Measurements from ENCODE around the gene DPP6. TPM values are rescaled to one million over a fixed set of nuclear protein-coding genes. Genes with fewer than 3 reads are reported as not detected.

Gene DPP6
- total RNA-seq, 4 donors from 2014 or later: 1.8 to 33.7 (median 6.4) TPM

- TF ChIP-seq CTCF (IDR thresholded peaks at IDR 0.05) (no peak), EP300 (IDR thresholded peaks at IDR 0.05; ENCODE audit: low read depth) (no peak), POLR2A (IDR thresholded peaks at IDR 0.05) (no peak), POLR2AphosphoS5 (IDR thresholded peaks at IDR 0.05) (no peak)
- Histone ChIP-seq H3K27ac (no peak overlapping the region), H3K4me1 (peaks cover 0 to 14% (median 3%) of the 10 kb centered on the region in 4 donors), H3K9me3 (no peaks in the 10 kb centered on the region), H3K36me3 (no peaks in the 10 kb centered on the region), H3K4me3 (no peak overlapping the region), H3K27me3 (no peaks in the 10 kb centered on the region)
- intact Hi-C loops (cut with DNase I; ENCODE audit: low total_unique reads) (no loop called here), in situ Hi-C loops (cut with MboI; ENCODE audit: low pct_ligation_motif_present in 1 of 4, low pct_unique_long_range_greater_than_20kb in 1 of 4, low sequenced_read_pairs in 3 of 4) (loop anchor here in 1 of 4 donors (25.0 kb wide), 1 partner anchor 114 kb away; no protein-coding TSS in a partner anchor)
- no peak for DNase-seq
- WGBS, 2 donors (ENCODE audit: low coverage in 1 of 2): 61 to 64% methylated on average over 2 of the region's 2 CpGs
Measured at GRCh38 chr7:154848464-154848863, 796.3 kb downstream of the DPP6 start.

- no peak overlapping the region for H3K4me3 ChIP-seq
- WGBS, 2 donors (ENCODE audit: low coverage in 1 of 2): 78 to 87% methylated on average over 1 to 4 of the region's 4 CpGs
- H3K27me3 ChIP-seq: no peaks in the 10 kb centered on the region
- in situ Hi-C loops (cut with MboI; ENCODE audit: low pct_ligation_motif_present in 1 of 4, low pct_unique_long_range_greater_than_20kb in 1 of 4, low sequenced_read_pairs in 3 of 4) (no loop called here), intact Hi-C loops (cut with DNase I; ENCODE audit: low total_unique reads) (no loop called here)
- no peak for DNase-seq
- peaks cover 0 to 20% (median 10%) of the 10 kb centered on the region in 4 donors for H3K4me1 ChIP-seq
- no peaks in the 10 kb centered on the region for H3K36me3 ChIP-seq
- no peak overlapping the region for H3K27ac ChIP-seq
- no peaks in the 10 kb centered on the region for H3K9me3 ChIP-seq
- TF ChIP-seq CTCF (IDR thresholded peaks at IDR 0.05) (no peak), POLR2AphosphoS5 (IDR thresholded peaks at IDR 0.05) (no peak), POLR2A (IDR thresholded peaks at IDR 0.05) (no peak), EP300 (IDR thresholded peaks at IDR 0.05; ENCODE audit: low read depth) (no peak)
Measured at GRCh38 chr7:154852205-154852604, 800.0 kb downstream of the DPP6 start.

GRCh38 chr7:154853063-154853726 is 801.0 kb downstream of the DPP6 start:
- H3K27me3 ChIP-seq: no peaks in the 10 kb centered on the region
- peak; percentile 75 for DNase-seq
- peak overlapping the region; percentile 56 to 61 (median 58) for H3K27ac ChIP-seq
- WGBS, 2 donors (ENCODE audit: low coverage in 1 of 2): 44 to 59% methylated on average over 6 to 8 of the region's 8 CpGs
- peak in 1 of 5 experiments; percentile 34 for TF ChIP-seq CTCF (IDR thresholded peaks at IDR 0.05)
- TF ChIP-seq POLR2AphosphoS5 (IDR thresholded peaks at IDR 0.05): peak in 1 of 3 donors; percentile 51
- no peak for TF ChIP-seq EP300 (IDR thresholded peaks at IDR 0.05; ENCODE audit: low read depth)
- in situ Hi-C loops (cut with MboI; ENCODE audit: low pct_ligation_motif_present in 1 of 4, low pct_unique_long_range_greater_than_20kb in 1 of 4, low sequenced_read_pairs in 3 of 4) (no loop called here), intact Hi-C loops (cut with DNase I; ENCODE audit: low total_unique reads) (no loop called here)
- H3K9me3 ChIP-seq: no peaks in the 10 kb centered on the region
- H3K36me3 ChIP-seq: no peaks in the 10 kb centered on the region
- no peak overlapping the region for H3K4me3 ChIP-seq
- H3K4me1 ChIP-seq: peaks cover 0 to 24% (median 10%) of the 10 kb centered on the region in 4 donors

- in situ Hi-C loops (cut with MboI; ENCODE audit: low pct_ligation_motif_present in 1 of 4, low pct_unique_long_range_greater_than_20kb in 1 of 4, low sequenced_read_pairs in 3 of 4): no loop called here
- WGBS, 2 donors (ENCODE audit: low coverage in 1 of 2): 56% methylated on average over 4 of the region's 4 CpGs; no CpG with 5 or more reads in 1 of the 2 donors
- peak overlapping the region; percentile 56 to 61 (median 58) for H3K27ac ChIP-seq
Measured at GRCh38 chr7:154853727-154854095, 801.5 kb downstream of the DPP6 start.

More at GRCh38 chr7:154853727-154854095, 801.5 kb downstream of the DPP6 start:
- no peaks in the 10 kb centered on the region for H3K36me3 ChIP-seq
- no peak overlapping the region for H3K4me3 ChIP-seq
- H3K9me3 ChIP-seq: no peaks in the 10 kb centered on the region
- no peak for DNase-seq
- peaks cover 0 to 24% (median 10%) of the 10 kb centered on the region in 4 donors for H3K4me1 ChIP-seq
- TF ChIP-seq POLR2AphosphoS5 (IDR thresholded peaks at IDR 0.05) (no peak), POLR2A (IDR thresholded peaks at IDR 0.05) (no peak), EP300 (IDR thresholded peaks at IDR 0.05; ENCODE audit: low read depth) (no peak), CTCF (IDR thresholded peaks at IDR 0.05) (no peak)
- intact Hi-C loops (cut with DNase I; ENCODE audit: low total_unique reads): no loop called here
- no peaks in the 10 kb centered on the region for H3K27me3 ChIP-seq

All from transverse colon (tissue), 4 donors.